ENCODE results near the gene NRCAM. TPM values are rescaled to one million over a fixed set of nuclear protein-coding genes. Genes with fewer than 3 reads are reported as not detected.

NRCAM gene
- total and polyA plus RNA-seq, 2 donors (not counting 1 experiment from before 2014, with no cell fraction given) = 0.75 to 4.6 TPM

DNA sequence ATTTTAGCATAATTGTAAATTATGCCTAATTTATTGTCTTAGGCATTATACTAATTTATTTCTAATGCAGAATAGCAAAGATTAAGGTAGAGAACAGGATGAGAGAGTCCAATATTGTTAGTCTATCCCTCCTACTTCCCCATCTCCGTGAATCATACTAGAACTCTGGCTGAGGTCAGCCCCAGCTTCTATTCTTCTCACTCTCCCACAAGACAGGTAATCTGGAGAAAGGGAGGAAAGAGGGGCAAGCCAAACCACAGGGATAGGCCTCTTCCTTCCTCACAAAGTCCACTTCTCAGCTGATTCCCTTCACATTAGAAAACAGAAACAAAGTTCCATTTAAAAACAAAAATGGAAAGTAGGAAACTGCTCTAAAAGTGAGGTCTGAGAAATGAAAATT lies 208.6 kb downstream of the NRCAM start:
- no peak overlapping the region for H3K9ac ChIP-seq (ENCODE audit: low read length)
- no peak overlapping the region for H3K4me3 ChIP-seq (ENCODE audit: control extremely low read depth in 1 of 5, extremely low read depth in 1 of 5, insufficient read depth in 1 of 5, low read depth in 2 of 5, low read length in 4 of 5)
- TF ChIP-seq, protein P1, sequence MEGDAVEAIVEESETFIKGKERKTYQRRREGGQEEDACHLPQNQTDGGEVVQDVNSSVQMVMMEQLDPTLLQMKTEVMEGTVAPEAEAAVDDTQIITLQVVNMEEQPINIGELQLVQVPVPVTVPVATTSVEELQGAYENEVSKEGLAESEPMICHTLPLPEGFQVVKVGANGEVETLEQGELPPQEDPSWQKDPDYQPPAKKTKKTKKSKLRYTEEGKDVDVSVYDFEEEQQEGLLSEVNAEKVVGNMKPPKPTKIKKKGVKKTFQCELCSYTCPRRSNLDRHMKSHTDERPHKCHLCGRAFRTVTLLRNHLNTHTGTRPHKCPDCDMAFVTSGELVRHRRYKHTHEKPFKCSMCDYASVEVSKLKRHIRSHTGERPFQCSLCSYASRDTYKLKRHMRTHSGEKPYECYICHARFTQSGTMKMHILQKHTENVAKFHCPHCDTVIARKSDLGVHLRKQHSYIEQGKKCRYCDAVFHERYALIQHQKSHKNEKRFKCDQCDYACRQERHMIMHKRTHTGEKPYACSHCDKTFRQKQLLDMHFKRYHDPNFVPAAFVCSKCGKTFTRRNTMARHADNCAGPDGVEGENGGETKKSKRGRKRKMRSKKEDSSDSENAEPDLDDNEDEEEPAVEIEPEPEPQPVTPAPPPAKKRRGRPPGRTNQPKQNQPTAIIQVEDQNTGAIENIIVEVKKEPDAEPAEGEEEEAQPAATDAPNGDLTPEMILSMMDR (IDR thresholded peaks at IDR 0.05) = no peak
- no peak for TF ChIP-seq EZH2 (IDR thresholded peaks at IDR 0.05; ENCODE audit: borderline replicate concordance, insufficient read depth, low read depth, low read length, poor library complexity, severe bottlenecking)
- no peak overlapping the region for H3K27ac Mint-ChIP-seq
- POLR2A ChIA-PET = no interaction called here
- H3K4me1 ChIP-seq (ENCODE audit: control insufficient read depth in 2 of 2, insufficient read depth in 2 of 2, low read length in 2 of 2) = no peaks in the 10 kb centered on the region
- no peaks in the 10 kb centered on the region for H4K20me1 ChIP-seq (ENCODE audit: control insufficient read depth, insufficient read depth, low read length, poor library complexity, severe bottlenecking)
- no CpG with 5 or more reads among the region's 1 CpG for WGBS (ENCODE audit: insufficient coverage)
- no peak overlapping the region for H3K4me3 Mint-ChIP-seq
- peaks cover 0 to 2% (median 0%) of the 10 kb centered on the region in 4 experiments for H3K27me3 ChIP-seq (replicated peaks in 1 of 4; ENCODE audit: control extremely low read depth in 1 of 4, control insufficient read depth in 3 of 4, insufficient read depth in 4 of 4, low read length in 3 of 4)
- no peaks in the 10 kb centered on the region for H3K9me3 Mint-ChIP-seq (ENCODE audit: insufficient read depth)
- no peaks in the 10 kb centered on the region for H3K79me2 ChIP-seq (ENCODE audit: control insufficient read depth, insufficient read depth, low read length)
- H3K36me3 ChIP-seq (replicated peaks in 1 of 2; ENCODE audit: control extremely low read depth in 1 of 2, control insufficient read depth in 1 of 2, extremely low read depth in 1 of 2, insufficient read depth in 2 of 2, low read length in 1 of 2) = no peaks in the 10 kb centered on the region
- H3K9me3 ChIP-seq (ENCODE audit: control extremely low read depth in 1 of 3, control insufficient read depth in 2 of 3, insufficient read depth in 1 of 3, low read length in 2 of 3) = no peaks in the 10 kb centered on the region
- H2AFZ ChIP-seq (ENCODE audit: insufficient read depth, low read depth, low read length, poor library complexity, severe bottlenecking) = no peak overlapping the region
- intact Hi-C loops (cut with micrococcal nuclease) = no loop called here
- peaks cover 11% of the 10 kb centered on the region for H3K27me3 Mint-ChIP-seq
- no peak overlapping the region for H3K4me2 ChIP-seq (replicated peaks; ENCODE audit: low read depth, low read length, poor library complexity, severe bottlenecking)
- ATAC-seq (ENCODE audit: low read depth) = no peak
- CTCF ChIA-PET = no interaction called here
- no peaks in the 10 kb centered on the region for H3K4me1 Mint-ChIP-seq
- H3K27ac ChIP-seq (ENCODE audit: low read length in 2 of 2) = no peak overlapping the region
- DNase-seq = no peak

DNA sequence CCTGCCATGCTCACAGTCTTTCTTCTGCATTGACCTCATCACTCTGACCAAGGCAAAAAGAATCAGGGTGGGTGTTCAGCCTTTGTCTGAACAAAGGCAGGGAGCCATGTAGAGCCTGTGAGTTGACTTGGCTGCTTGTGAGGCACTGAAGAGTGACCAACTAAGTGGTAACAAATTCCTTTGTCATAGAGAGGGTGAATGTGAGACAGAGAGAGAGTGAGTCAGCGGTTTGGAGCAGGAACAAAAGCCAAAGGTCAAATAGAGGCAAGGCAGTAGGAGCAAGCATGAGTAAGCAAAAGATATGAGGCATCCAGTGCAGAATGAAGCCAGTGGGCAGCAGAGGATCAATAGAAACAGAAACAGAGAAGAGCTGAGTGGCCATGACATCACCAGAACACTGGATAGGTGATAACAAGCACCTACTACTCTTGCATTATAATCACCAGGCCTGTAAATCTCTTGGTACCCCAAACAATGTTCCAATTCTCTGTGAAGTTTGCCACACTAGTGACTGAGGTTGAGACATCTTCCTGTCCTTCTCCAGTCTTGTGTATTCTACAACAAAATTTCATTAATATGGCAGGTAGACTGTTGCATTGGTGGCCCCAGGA lies 209.9 kb downstream of the NRCAM start:
- no peak overlapping the region for H3K27ac ChIP-seq (ENCODE audit: low read length in 2 of 2)
- no peaks in the 10 kb centered on the region for H3K4me1 Mint-ChIP-seq
- H3K79me2 ChIP-seq (ENCODE audit: control insufficient read depth, insufficient read depth, low read length) = no peaks in the 10 kb centered on the region
- H3K27me3 Mint-ChIP-seq = peaks cover 11% of the 10 kb centered on the region
- ChIA-PET POLR2A (no interaction called here), CTCF (no interaction called here)
- H3K9me3 Mint-ChIP-seq (ENCODE audit: insufficient read depth) = no peaks in the 10 kb centered on the region
- no peak overlapping the region for H2AFZ ChIP-seq (ENCODE audit: insufficient read depth, low read depth, low read length, poor library complexity, severe bottlenecking)
- no peak overlapping the region for H3K4me2 ChIP-seq (replicated peaks; ENCODE audit: low read depth, low read length, poor library complexity, severe bottlenecking)
- no peak overlapping the region for H3K9ac ChIP-seq (ENCODE audit: low read length)
- H4K20me1 ChIP-seq (ENCODE audit: control insufficient read depth, insufficient read depth, low read length, poor library complexity, severe bottlenecking) = no peaks in the 10 kb centered on the region
- no peak overlapping the region for H3K4me3 ChIP-seq (ENCODE audit: control extremely low read depth in 1 of 5, extremely low read depth in 1 of 5, insufficient read depth in 1 of 5, low read depth in 2 of 5, low read length in 4 of 5)
- no peak overlapping the region for H3K27ac Mint-ChIP-seq
- DNase-seq (no peak), ATAC-seq (ENCODE audit: low read depth) (no peak)
- no peaks in the 10 kb centered on the region for H3K36me3 ChIP-seq (replicated peaks in 1 of 2; ENCODE audit: control extremely low read depth in 1 of 2, control insufficient read depth in 1 of 2, extremely low read depth in 1 of 2, insufficient read depth in 2 of 2, low read length in 1 of 2)
- H3K9me3 ChIP-seq (ENCODE audit: control extremely low read depth in 1 of 3, control insufficient read depth in 2 of 3, insufficient read depth in 1 of 3, low read length in 2 of 3) = no peaks in the 10 kb centered on the region
- intact Hi-C loops (cut with micrococcal nuclease) = no loop called here
- TF ChIP-seq, protein P1 (IDR thresholded peaks at IDR 0.05) = no peak
- TF ChIP-seq EZH2 (IDR thresholded peaks at IDR 0.05; ENCODE audit: borderline replicate concordance, insufficient read depth, low read depth, low read length, poor library complexity, severe bottlenecking) = no peak
- H3K4me3 Mint-ChIP-seq = no peak overlapping the region
- peaks cover 0 to 2% (median 0%) of the 10 kb centered on the region in 4 experiments for H3K27me3 ChIP-seq (replicated peaks in 1 of 4; ENCODE audit: control extremely low read depth in 1 of 4, control insufficient read depth in 3 of 4, insufficient read depth in 4 of 4, low read length in 3 of 4)
- 83% methylated on average over 1 of the region's 1 CpG for whole genome bisulfite sequencing (ENCODE audit: insufficient coverage)
- no peaks in the 10 kb centered on the region for H3K4me1 ChIP-seq (ENCODE audit: control insufficient read depth in 2 of 2, insufficient read depth in 2 of 2, low read length in 2 of 2)

Measured in B cell (primary cell).